22Rv1 (cell line): ENCODE data around the gene MS4A10.

ENCODE experiments used
- ZFX ChIP-seq: fragments of 450-650 bp; IDR thresholded peaks from 2 replicates; pipeline ENCODE4 v1.6.1; 2017; ENCODE audit warnings: antibody characterized with exemption, borderline replicate concordance
- TF ChIP-seq, protein P1 (sequence below): fragments of 450-650 bp; IDR thresholded peaks from 2 replicates; pipeline ENCODE4 v1.5.1; 2017; ENCODE audit warnings: mild to moderate bottlenecking

DNA sequence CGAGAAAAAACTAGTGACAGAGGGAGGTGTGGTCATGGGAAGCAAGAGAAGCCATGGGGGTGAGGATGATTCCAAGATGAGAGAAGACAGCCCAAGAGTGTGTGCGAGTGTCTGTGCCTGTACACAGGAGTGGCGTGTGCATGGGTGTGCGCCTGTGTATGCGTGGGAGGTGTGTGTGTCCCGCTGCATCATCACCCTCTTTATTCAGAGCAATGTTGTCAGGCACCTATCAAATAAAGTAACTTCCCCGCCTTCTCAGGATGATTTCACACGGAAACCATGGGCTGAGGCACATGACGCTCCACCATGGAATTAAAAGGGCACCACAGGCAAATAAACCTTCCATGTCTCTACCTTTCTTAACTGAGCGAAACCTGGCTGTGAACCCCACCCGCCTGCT, 24.6 kb downstream of the MS4A10 start:
- TF ChIP-seq, protein P1, sequence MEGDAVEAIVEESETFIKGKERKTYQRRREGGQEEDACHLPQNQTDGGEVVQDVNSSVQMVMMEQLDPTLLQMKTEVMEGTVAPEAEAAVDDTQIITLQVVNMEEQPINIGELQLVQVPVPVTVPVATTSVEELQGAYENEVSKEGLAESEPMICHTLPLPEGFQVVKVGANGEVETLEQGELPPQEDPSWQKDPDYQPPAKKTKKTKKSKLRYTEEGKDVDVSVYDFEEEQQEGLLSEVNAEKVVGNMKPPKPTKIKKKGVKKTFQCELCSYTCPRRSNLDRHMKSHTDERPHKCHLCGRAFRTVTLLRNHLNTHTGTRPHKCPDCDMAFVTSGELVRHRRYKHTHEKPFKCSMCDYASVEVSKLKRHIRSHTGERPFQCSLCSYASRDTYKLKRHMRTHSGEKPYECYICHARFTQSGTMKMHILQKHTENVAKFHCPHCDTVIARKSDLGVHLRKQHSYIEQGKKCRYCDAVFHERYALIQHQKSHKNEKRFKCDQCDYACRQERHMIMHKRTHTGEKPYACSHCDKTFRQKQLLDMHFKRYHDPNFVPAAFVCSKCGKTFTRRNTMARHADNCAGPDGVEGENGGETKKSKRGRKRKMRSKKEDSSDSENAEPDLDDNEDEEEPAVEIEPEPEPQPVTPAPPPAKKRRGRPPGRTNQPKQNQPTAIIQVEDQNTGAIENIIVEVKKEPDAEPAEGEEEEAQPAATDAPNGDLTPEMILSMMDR = no peak
- TF ChIP-seq ZFX = no peak
